Ovary (tissue), 10 donors: ENCODE measurements around the gene SEC14L6. TPM values are rescaled to one million over a fixed set of nuclear protein-coding genes. Genes with fewer than 3 reads are reported as not detected.
"Not testable (repeated sequence)": the region's sequence is repeated elsewhere in the genome, so short reads cannot be mapped to it uniquely, and the experiment has no call there.

Source experiments
- DNase-seq, 5 donors: peaks; one replicate each; pipeline ENCODE4 v3.0.0-alpha.2; 2019 to 2020
- H3K27ac ChIP-seq, 2 donors: fragments of 200-600 bp; one replicate each; pipeline versions ENCODE4 v1.5.1 to v1.8.0; 2019 to 2022
- H3K27me3 ChIP-seq: fragments of 200-600 bp; one replicate; pipeline ENCODE4 v1.8.0; 2022
- H3K36me3 ChIP-seq: fragments of 200-600 bp; sonication (generic); one replicate; pipeline ENCODE4 v1.5.1; 2019
- H3K4me1 ChIP-seq: one replicate; pipeline ENCODE4 v1.8.1; 2013; ENCODE audit warnings: mild to moderate bottlenecking, moderate library complexity; ENCODE audit not compliant: insufficient read depth
- H3K4me3 ChIP-seq: fragments of 200-600 bp; sonication (generic); one replicate; pipeline ENCODE4 v1.5.1; 2017
- H3K9me3 ChIP-seq, 2 donors: fragments of 200-600 bp in 1 of 2; sonication (generic) in 1 of 2; one replicate each; pipeline versions ENCODE4 v1.5.1 to v1.8.1; 2013 to 2019; ENCODE audit warnings: mild to moderate bottlenecking in 1 of 2, moderate library complexity in 1 of 2
- EP300 ChIP-seq: sonication (generic); formaldehyde crosslinking; IDR thresholded peaks from one replicate; pipeline ENCODE4 v1.6.1; 2017; ENCODE audit warnings: antibody characterized with exemption
- POLR2A ChIP-seq: fragments of 450-650 bp; IDR thresholded peaks from one replicate; pipeline ENCODE4 v1.6.1; 2017; ENCODE audit warnings: antibody characterized with exemption, mild to moderate bottlenecking, moderate library complexity
- WGBS, 3 donors: extraction: QIAGEN DNeasy Blood & Tissue Kit in 1 of 3; methylation state at CpG; one replicate each; pipeline versions ENCODE4 v1.1.5 to v1.1.7; 2013 to 2017; 5-methylcytosine and 5-hydroxymethylcytosine counted together
- intact Hi-C, 4 donors: fragments of 100-400 bp; cut with DNase I; formaldehyde crosslinking; loops; one replicate each; pipeline versions ENCODE4 v1.11.0 to v1.15.1; 2022 to 2023
- long read RNA-seq, 3 donors: library from polyadenylated mRNA in 2 of 3; unstranded in 2 of 3; transcript quantifications; one replicate each; pipeline ENCODE4 v2.0.0 and lab custom pipeline, GENCODE V29; 2021 to 2026
- polyA plus RNA-seq, 2 donors: library from polyadenylated mRNA; stranded (reverse); fragments of 200-250 nt in 1 of 2; fragments of 350-450 nt in 1 of 2; fragmentation: Illumina TruSeq in 1 of 2; extraction: RNeasy Lipid Tissue Mini Kit (QIAGEN cat#74804) in 1 of 2; gene quantifications; one replicate each; pipeline ENCODE4 v1.2.3, GENCODE V29; 2013 to 2014
- total RNA-seq, 7 donors: library from RNA; depleted of rRNA in 2 of 7; stranded (reverse); fragments of >200 nt in 2 of 7; fragmentation: NEBNext Ultra II Directional in 3 of 7; extraction: Animal tissue kit (Norgen Biotek cat#: 25700) in 3 of 7; gene quantifications; one replicate each; pipeline versions ENCODE4 v1.1.0 to v1.2.4, GENCODE V29; 2016 to 2023
- TF ChIP-seq, protein P1 (sequence below), 3 donors: fragments of 450-650 bp in 2 of 3; fragments of 200-600 bp in 1 of 3; IDR thresholded peaks; one replicate each; pipeline versions ENCODE4 v1.5.1 to v1.8.0; 2016 to 2022; ENCODE audit warnings: antibody characterized with exemption in 3 of 3, mild to moderate bottlenecking in 1 of 3
- donor health status: DM: no; HTN: no; CAD: no; lungs with moderate emphysema.
- donor health status: DM: no; HTN: no; CAD: no.
- donor health status: Bipolar disorder and iron deficiency.
- donor health status: DM: yes; HTN: yes; CAD: no.
- donor health status: DM: no; HTN: no; CAD: no.
- donor health status: DM: yes; HTN: yes; CAD: no.

The SEC14L6 gene
- 1 to 10 TPM in 5 of 7 donors, under 1 TPM in 2; 0.92 to 2.8 (median 2.0) TPM for total RNA-seq
- polyA plus RNA-seq: 1 to 10 TPM; 1.0 to 1.7 TPM
- long read RNA-seq, donor 1, partial matches to known transcripts: 3 of 5 reads
- long read RNA-seq, donor 1, other reads (novel, unspliced or antisense): 2 of 5 reads
- long read RNA-seq, donor 2: 0 reads
- long read RNA-seq, donor 3, partial matches to known transcripts: 0 of 8 reads
- long read RNA-seq, donor 3, other reads (novel, unspliced or antisense): 8 of 8 reads

- intact Hi-C loops: no loop called here
- WGBS, 3 donors: 84 to 89% (median 88%) methylated on average over 7 of the region's 7 CpGs
- TF ChIP-seq EP300: no peak
- TF ChIP-seq, protein P1, sequence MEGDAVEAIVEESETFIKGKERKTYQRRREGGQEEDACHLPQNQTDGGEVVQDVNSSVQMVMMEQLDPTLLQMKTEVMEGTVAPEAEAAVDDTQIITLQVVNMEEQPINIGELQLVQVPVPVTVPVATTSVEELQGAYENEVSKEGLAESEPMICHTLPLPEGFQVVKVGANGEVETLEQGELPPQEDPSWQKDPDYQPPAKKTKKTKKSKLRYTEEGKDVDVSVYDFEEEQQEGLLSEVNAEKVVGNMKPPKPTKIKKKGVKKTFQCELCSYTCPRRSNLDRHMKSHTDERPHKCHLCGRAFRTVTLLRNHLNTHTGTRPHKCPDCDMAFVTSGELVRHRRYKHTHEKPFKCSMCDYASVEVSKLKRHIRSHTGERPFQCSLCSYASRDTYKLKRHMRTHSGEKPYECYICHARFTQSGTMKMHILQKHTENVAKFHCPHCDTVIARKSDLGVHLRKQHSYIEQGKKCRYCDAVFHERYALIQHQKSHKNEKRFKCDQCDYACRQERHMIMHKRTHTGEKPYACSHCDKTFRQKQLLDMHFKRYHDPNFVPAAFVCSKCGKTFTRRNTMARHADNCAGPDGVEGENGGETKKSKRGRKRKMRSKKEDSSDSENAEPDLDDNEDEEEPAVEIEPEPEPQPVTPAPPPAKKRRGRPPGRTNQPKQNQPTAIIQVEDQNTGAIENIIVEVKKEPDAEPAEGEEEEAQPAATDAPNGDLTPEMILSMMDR (IDR thresholded peaks at IDR 0.05): no peak
- TF ChIP-seq POLR2A: no peak
- Histone ChIP-seq H3K27ac (no peak within 1 kb of the TSS), H3K36me3 (no peaks in the 10 kb centered on the region), H3K4me1 (no peaks in the 10 kb centered on the region), H3K9me3 (no peaks in the 10 kb centered on the region), H3K27me3 (no peaks in the 10 kb centered on the region), H3K4me3 (no peak within 1 kb of the TSS)
- DNase-seq: no peak
Observed at GRCh38 chr22:30546616-30547015, at the start of gene SEC14L6. Gene SEC14L6 (minus strand): TSS chr22:30546741. CDS start chr22:30546682, 59 bp downstream.

- Histone ChIP-seq H3K36me3 (no peaks in the 10 kb centered on the region), H3K4me3 (no peak overlapping the region), H3K4me1 (no peaks in the 10 kb centered on the region), H3K27ac (no peak overlapping the region), H3K9me3 (no peaks in the 10 kb centered on the region), H3K27me3 (no peaks in the 10 kb centered on the region)
- intact Hi-C loops: loop anchor here in 1 of 4 donors (10.0 kb wide), 1 partner anchor 171 kb away; the partner anchor contains the start of gene MTFP1
- WGBS, 3 donors: 58 to 66% (median 65%) methylated on average over 2 of the region's 2 CpGs
- TF ChIP-seq, protein P1 (IDR thresholded peaks at IDR 0.05): no peak
- TF ChIP-seq POLR2A (no peak), EP300 (no peak)
- no peak for DNase-seq
Observed at GRCh38 chr22:30596199-30596598, 49.7 kb upstream of the SEC14L6 start.

DNA sequence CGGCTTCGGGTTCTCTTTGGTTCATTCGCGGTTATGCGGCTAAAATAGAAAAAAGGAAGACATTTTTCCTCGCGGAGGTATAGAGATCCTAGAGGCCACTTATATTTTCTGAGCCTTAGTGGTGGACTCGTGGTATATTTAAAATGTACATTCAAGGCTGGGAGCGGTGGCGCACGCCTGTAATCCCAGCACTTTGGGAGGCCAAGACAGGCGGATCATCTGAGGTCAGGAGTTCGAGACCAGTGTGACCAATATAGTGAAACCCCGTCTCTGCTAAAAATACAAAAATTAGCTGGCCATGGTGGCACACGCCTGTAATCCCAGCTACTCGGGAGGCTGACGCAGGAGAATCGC, 45.8 kb upstream of the SEC14L6 start:
- peak overlapping the region; percentile 91 for H3K4me3 ChIP-seq
- H3K36me3 ChIP-seq, H3K27ac ChIP-seq, H3K4me1 ChIP-seq, H3K27me3 ChIP-seq, H3K9me3 ChIP-seq, DNase-seq: not testable (repeated sequence)
- TF ChIP-seq, protein P1 (IDR thresholded peaks at IDR 0.05): peak in 1 of 3 donors; percentile 1
- intact Hi-C loops: loop anchor here in 1 of 4 donors (10.0 kb wide), 1 partner anchor 168 kb away; the partner anchor contains the start of gene MTFP1
- WGBS, 3 donors: 28 to 35% (median 32%) methylated on average over 18 of the region's 18 CpGs

DNA sequence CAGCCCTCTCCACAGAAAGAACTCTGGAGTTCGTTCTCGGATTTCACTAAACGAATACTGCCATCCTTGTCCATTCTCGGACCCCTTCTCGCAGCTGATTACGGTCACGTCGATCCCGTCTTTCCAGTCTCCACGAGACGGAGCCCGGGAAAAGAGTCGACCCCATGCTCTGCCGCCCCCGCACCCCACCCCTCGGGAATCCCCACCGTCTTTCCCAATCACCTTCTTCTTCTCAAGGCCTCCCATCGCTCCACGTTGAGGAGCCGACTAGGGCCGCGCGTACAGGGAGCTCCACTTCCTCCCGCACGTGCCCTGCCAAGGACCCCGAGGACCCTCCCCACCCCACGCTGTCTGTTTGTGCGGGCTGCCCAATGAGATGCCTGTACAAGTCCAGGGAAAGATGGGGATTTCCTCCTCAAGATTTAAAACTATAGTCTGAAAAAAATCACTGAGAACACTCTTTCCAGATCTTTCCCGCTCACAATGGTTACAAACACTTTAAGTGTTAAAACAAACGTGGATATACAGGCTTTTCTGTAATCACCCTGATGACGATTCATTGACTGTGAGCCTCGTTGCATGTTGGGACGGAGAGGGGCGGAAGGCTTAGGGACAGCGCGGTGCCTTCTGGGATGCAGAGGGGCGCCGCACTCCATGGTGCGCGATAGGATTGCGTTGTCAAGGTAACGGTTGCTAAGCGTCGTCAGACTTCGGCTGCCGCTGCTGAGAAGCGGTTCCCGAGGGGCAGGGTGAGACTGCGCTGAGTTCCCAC, 45.2 kb upstream of the SEC14L6 start, which contains the start of gene PES1:
TSS of gene PES1 (minus strand) at position 323 of the 772 bp plus-strand sequence. CDS start at position 246, 77 bp downstream.
- intact Hi-C loops: loop anchor here in 1 of 4 donors (10.0 kb wide), 1 partner anchor 167 kb away; the partner anchor contains the start of gene MTFP1
- WGBS, 3 donors: 0 to 1% (median 0%) methylated on average over 49 of the region's 49 CpGs
- Histone ChIP-seq H3K27me3 (no peaks in the 10 kb centered on the region), H3K36me3 (no peaks in the 10 kb centered on the region), H3K9me3 (no peaks in the 10 kb centered on the region), H3K27ac (peak within 1 kb of the TSS in 1 of 2 donors; percentile 74), H3K4me3 (peak within 1 kb of the TSS; percentile 91), H3K4me1 (peaks cover 9% of the 10 kb centered on the region)
- DNase-seq: peak; percentile 94 to 97 (median 96)
- TF ChIP-seq, protein P1 (IDR thresholded peaks at IDR 0.05): no peak
- peak; percentile 23 for TF ChIP-seq POLR2A
